Dedifferentiated amniotic fluid mesenchymal stem cell (primary cell): Measurements from ENCODE around the gene RHD.
"Not testable (repeated sequence)": the region's sequence is repeated elsewhere in the genome, so short reads cannot be mapped to it uniquely, and the experiment has no call there.

Experiments
- DNase-seq: peaks from one replicate; pipeline ENCODE4 v3.0.0-alpha.2; 2016; ENCODE audit errors: extremely low spot score

Gene RHD

GRCh38 chr1:25308168-25308567 is 35.9 kb downstream of the RHD start:
- not testable (repeated sequence) for DNase-seq

DNA sequence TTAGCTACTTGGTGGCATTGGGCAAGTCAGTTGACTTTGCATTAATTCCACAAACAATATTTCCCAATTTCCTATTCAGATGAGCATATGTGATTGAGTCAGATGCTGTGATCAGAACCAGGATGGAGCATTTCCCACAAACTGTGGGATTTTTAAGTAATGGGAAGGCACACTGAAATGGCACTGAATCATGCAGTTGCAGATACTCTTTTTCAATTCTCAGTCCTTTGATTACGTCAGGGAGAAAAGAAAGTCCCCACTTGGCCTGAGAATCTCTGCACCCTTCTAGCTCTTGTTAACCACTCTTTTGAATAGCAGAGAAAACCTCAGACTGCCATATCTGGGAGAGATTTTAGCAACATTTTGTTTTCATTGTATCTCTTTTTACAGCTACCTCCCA is 36.8 kb downstream of the RHD start:
- DNase-seq: not testable (repeated sequence)

DNA sequence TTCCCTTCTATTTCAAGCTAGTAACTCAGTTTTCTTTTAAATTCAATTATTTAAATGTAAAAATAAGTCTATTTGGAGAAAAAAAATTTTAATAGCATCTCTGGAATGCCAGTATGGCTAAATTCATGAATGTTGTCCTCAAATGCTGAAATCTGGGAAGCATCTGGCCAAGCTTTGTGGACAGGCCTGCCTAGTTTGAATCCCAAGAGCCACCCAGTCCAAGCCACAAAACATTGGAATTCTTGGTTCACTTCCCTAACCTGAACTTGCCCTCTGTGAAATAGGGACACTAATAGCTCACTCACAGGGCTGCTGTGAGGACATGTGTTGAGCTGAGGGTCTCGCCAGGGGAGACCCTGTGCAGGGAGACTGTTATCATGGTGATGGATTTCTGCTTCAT is 37.2 kb downstream of the RHD start:
- DNase-seq: not testable (repeated sequence)

DNA sequence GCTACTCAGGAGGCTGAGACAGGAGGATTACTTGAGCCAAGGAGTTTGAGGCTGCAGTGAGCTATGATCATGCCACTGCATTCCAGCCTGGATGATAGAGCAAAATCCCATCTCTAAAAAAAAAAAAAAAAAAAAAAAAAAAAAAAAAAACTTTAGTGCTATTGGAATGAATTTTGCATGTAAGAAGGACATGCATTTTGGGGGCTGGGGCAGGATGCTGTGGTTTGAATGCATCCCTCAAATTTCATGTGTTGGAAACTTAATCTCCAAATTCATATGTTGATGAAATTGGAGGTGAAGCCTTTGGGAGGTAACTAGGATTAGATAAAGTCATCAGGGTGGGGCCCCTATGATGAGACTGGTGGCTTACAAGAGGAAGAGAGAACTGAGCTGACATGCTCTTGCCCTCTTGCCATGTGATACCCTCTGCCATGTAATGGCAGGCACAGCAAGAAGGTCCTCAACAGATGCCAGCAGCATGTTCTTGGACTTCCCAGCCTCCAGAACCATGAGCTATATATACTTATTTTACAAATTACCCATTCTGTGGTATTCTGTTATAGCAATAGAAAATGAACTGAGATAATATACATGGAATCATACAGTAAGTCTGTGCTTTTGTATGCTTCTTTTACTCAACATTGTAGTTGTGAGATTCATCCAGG is 40.6 kb downstream of the RHD start:
- not testable (repeated sequence) for DNase-seq

DNA sequence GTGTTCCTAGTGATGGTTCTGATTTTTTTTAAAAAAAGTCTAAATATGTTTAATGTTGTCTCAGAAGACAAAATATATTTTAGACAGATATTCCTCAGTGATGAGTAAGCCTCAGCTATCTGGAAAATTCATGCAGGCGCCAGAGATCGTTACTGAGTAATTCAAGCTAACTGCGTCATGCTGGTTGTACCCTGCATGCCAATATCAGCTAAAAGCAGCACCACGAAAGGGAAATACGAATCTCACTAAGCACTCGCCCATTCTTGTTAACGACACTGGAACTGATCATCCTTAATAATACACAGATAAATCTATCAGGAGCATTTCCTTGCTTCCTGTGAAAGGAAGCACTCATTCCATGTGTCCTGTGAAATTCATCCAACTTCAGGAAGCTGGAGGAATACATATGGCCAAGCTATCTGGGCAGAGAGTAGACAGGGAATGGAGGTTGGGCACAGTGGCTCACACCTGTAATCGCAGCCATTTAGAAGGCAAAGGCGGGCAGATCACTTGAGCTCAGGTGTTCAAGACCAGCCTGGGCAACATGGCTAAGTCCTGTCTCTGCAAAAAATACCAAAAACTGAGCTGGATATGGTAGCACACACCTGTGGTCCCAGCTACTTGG is 48.1 kb downstream of the RHD start:
- DNase-seq: peak; percentile 66

- not testable (repeated sequence) for DNase-seq
Measured at GRCh38 chr1:25322127-25322526, 49.8 kb downstream of the RHD start.

DNA sequence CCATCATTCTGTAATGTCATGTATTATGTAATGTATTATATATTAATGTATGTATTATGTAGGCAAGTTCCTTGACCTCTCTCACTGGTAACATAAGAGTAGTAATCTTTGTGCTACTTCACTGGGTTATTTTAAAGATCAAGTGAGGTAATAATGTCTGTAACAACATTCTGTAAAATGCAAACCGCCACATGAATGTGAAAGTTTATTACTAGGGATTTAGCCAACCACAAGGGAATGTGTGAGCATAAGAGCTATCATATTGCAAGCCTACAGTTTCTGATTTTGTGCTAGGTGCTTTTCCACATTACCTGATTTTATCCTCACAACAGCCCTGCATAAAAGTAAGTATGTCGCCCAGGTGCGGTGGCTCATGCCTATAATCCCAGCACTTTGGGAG is 52.1 kb downstream of the RHD start:
- not testable (repeated sequence) for DNase-seq

DNA sequence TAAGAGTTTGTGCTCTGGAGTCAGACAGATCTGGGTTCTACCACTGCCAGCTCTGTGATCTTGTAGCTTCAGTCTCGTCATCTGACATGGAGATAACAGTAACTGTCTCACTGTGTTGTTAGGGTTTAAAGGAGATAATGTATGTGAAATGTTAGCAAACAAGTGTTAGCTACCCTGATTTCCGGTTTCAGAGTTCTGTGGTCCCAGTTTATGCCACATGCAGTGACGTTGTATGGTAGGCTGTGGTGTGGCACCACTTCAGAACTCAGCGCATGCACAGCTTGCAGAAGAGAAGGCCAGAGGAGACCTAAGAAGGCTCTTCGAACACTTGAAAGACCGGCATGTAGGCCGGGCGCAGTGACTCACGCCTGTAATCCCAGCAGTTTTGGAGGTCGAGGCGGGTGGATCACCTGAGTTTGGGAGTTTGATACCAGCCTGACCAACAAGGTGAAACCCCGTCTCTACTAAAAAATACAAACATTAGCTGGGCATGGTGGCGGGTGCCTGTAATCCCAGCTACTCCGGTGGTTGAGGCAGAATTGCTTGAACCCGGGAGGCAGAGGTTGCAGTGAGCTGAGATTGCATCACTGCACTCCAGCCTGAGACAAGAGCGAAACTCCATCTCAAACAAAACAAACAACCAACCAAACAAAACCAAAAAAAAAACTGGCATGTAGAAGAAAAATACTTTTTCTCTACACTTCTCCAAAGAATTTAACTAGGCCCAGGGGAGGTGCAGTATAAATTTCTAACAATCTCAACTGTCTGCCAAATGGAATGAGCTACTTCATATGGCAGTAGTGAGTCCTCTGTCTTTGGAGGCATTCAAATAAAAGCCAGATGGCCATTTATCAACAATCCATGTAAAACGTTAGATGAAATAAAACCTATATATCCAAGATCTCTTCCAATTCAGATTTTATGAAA is 55.8 kb downstream of the RHD start:
- DNase-seq: not testable (repeated sequence)

GRCh38 chr1:25328791-25329185 is 56.5 kb downstream of the RHD start:
- DNase-seq: not testable (repeated sequence)

GRCh38 chr1:25329336-25329735 is 57.0 kb downstream of the RHD start:
- DNase-seq: not testable (repeated sequence)

GRCh38 chr1:25329950-25330349 is 57.6 kb downstream of the RHD start:
- DNase-seq: not testable (repeated sequence)

DNA sequence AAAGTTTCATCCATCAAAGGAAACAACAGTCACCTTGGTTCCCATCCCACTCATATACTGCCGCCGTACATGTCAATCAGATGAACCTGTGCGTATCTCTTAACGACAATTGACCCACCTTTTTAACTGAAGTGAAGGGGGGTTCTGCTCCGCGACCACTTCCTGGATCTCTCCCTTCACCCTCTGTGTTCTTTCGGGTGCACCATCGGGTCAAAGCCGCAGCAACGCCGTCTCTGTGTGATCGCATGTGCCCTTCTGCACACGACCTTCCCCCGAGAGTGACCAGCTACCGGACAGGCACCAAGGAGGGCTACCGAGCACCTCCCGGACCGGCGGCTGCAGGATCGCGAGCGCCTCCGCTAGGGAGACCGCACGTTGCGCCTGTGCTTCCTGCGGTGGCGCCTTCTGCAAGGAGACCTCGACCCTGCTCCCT is 64.6 kb downstream of the RHD start:
- DNase-seq: not testable (repeated sequence)

DNA sequence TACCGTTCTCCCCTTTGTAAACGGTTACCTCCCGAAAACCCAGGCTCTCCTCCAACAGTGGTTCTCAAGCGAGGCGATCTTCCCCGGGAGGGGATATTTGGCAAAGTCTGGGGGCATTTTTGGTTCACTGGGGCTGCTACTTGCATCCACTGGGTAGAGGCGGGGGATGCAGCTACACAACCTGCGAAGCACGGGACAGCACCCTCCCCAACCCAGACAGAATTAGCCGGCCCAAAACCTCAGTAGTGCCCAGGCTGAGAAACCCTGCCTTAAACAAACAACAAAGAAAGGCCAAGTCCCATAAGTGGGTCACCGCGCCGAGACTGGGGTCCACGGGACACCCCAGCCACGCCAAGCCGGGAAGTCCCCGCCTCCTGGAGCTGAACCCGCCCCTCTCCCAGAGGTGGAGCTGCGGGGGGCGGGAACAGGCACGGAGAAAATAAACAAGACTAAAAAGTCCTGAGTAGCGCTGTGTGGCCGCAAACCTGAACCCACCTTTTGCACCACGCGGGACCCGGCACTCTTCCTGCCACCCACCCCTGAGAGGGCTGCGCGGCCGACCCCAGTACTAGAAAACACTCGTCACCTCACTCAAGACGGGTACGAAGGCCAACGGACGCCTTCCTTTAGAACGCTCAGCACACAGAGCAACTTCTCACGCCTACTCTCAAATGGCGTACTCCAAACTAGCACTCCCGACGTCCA is 65.3 kb downstream of the RHD start:
- not testable (repeated sequence) for DNase-seq

- DNase-seq: peak; percentile 80
Measured at GRCh38 chr1:25338188-25338981, 66.1 kb downstream of the RHD start, which contains the start of gene TMEM50A. TMEM50A (plus strand) TSS chr1:25338334; CDS start chr1:25340487, 2,153 bp downstream.

GRCh38 chr1:25338986-25339385 is 66.7 kb downstream of the RHD start:
- no peak for DNase-seq

DNA sequence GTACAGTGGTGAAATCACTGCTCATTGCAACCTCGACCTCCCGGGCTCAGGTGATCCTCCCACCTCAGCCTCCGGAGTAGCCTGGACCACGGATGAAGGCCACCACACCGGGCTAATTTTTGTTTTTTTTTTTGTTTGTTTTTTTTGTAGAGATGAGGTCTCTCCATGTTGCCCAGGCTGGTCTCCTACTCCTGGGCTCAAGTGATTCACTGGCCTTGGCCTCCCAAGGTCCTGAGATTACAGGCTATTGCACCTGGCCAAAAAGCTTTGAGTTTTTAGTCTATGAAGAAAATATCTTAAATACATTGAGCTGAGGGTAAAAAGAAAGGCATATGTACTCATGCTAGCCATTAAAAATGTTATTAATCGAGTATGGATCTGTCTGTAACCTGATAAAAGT is 69.4 kb downstream of the RHD start:
- no peak for DNase-seq

- DNase-seq: no peak
Measured at GRCh38 chr1:25342846-25343245, 70.5 kb downstream of the RHD start.

DNA sequence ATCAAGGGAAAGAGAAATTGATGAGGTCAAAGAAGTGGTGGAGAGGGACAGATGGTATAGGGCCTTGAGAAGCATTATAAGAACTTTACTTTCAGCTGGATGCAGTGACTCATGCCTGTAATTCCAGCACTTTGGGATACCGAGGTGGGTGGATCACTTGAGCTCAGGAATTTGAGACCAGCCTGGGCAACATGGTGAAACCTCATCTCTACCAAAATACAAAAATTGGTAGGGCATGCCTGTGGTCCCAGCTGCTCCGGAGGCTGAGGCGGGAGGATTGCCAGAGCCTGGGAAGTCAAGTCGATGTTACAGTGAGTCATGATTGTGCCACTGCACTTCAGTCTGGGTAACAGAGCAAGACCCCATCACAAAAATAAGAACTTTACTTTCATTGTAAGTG is 71.6 kb downstream of the RHD start:
- DNase-seq: peak; percentile 87

- DNase-seq: no peak
Measured at GRCh38 chr1:25347556-25347955, 75.2 kb downstream of the RHD start.

DNA sequence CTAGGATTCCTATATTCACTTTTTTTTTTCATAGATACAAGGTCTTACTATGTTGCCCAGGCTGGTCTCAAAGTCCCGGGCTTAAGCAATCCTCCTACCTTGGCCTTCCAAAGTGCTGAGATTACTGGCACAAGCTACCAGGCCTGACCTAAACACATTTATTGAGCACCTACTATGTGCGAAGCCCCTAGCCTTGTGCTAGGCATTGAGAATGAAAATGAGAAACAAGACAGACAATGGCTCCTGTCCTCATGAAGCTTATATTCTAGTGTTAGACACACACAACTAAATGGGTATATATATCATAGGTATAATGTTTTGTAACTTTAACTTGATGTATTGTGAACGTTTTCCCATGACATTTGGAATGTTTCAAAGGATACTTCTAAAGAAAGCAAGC is 77.3 kb downstream of the RHD start:
- DNase-seq: no peak

DNA sequence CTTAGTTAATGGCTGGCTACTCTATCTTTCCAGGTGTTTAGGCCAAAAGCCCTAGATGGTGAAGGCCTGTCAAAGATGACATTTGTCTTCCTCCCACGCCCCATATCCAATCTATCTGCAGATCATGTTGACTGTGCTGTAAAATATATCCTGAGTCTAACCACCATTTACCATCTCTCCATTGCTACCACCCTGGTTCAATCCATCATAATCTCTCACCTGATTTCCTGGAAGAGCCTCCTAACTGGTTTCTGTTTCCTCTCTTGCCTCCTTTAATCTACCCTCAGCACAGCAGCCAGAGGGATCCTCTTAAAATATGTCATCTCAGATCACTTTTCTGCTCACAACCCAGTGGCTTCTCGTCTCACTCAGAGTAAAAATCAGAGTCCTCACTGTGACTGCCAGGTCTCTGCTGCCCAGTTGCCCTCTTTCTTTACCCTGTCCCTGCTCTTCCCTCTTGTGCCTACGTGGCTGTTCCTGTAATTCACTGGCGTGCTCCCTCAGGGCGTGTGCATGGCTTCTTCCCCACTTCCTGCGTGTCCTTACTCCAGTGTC is 83.6 kb downstream of the RHD start:
- DNase-seq: no peak
